Right kidney (tissue), 9 donors: Measurements from ENCODE around the gene WEE2.
"Not testable (repeated sequence)": the region's sequence is repeated elsewhere in the genome, so short reads cannot be mapped to it uniquely, and the experiment has no call there.

Experiments used
- DNase-seq: peaks from one replicate; pipeline ENCODE4 v3.0.0-alpha.2; 2016
- long read RNA-seq, 8 donors: transcript quantifications; one replicate each; lab custom pipeline, GENCODE V29; 2026

Gene WEE2
- long read RNA-seq, donor 1: 0 reads
- long read RNA-seq, donor 2: 0 reads
- long read RNA-seq, donor 3: 0 reads
- long read RNA-seq, donor 4: 0 reads
- long read RNA-seq, donor 5: 0 reads
- long read RNA-seq, donor 6: 0 reads
- long read RNA-seq, donor 7: 0 reads
- long read RNA-seq, donor 8: 0 reads

DNA sequence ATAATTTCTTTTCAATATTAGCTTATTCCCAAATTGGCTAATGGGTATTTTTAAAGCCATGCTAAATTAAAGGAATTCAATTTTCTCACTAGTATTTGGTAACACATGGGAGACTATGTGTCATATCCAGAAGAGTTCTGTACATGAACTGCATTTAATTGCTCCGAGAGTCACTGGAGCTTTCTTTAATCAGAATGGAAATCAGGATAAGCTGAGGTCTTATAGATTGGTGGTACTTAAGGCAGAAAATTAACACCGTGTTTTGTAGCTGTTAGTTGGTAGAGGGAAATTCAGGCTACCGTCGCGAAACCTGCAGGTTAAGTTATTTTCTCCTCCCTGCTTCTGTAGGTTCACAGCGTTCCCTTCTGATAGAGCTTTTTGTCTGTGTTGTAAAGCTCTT is at the start of gene WEE2:
Gene WEE2, plus strand, starts transcription at position 3 of the 400 bp plus-strand sequence. CDS start 406 bp downstream, outside the sequence.
- no peak for DNase-seq

DNA sequence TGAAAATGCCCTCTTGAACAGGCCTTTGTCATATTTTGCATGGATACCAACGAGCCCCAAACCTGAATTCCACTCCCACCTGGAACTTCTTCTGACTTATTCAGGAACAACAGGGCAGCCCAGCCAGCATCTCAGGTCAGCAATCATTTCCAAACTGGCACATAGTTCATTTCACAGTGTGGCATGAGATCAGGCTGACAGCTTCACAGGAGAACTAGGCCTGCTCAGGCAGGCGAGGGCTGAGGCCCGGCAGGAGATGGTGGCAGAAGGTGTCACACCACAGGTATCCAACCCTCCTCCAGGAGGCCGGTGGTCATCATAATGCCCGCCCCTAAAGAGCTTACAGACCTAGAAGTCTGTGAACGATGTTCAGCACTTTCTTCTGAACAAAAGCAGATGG is 48.7 kb upstream of the WEE2 start:
- no peak for DNase-seq

DNA sequence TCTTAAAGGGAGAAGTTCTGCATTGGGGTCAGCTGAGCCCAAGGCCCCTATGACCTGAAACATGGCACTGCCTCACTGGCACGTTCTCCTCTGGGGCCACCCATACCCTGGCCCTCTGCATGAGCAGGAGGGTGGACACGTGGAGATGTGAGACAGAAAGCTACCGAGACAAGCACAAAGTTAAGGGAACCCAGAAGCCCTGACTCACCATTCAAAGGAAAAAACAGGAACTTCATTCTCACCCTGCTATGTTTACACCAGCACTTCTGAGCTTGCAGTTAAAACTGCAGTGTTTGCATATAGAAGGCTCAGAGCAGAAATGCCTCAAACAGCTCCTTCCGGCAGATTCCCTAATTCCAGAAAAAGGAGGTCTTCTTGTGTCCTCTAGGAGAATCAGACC is 47.9 kb upstream of the WEE2 start:
- no peak for DNase-seq

GRCh38 chr7:141663081-141663849 is 44.9 kb upstream of the WEE2 start:
- no peak for DNase-seq

DNA sequence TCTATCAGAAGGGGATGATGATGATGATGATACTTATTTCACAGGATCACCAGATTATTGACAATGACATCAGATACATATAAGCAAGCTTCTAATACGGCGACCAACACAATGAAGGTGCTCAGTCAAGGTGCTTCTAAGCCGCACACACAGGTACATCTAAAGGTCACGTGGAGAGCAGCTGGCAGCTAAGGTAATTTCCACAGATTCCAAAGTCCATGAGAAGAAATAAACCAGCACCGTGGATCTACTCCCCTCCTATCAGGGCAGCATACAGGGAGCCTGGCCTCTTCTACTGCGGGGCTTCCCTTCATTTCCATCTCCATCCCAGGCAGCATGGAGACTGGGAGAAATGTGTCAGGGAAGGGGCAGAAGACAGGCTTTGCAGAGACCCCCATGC is 43.7 kb upstream of the WEE2 start:
- no peak for DNase-seq

- no peak for DNase-seq
Measured at GRCh38 chr7:141665208-141666035, 42.7 kb upstream of the WEE2 start.

GRCh38 chr7:141666071-141666470 is 42.1 kb upstream of the WEE2 start:
- DNase-seq: no peak

DNA sequence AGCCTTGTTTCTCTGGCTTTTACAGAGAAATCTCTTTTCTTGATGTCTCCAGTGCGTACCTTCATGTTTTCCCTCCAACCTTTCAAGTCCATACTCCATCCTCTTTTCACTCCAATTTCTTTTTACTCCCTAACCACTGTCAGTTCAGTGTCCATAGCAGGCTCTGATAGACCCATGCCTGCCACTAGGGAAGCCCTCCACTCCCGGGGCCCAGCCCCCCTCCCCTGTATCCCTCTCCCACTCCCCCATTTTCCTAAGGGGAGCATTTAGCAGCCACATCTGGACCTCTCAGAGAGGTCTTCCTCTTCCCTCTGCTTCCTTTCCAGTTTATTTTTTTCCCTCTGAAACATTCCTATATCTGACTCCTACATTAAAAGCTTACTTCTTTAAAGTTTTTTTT is 39.3 kb upstream of the WEE2 start:
- no peak for DNase-seq

- DNase-seq: no peak
Measured at GRCh38 chr7:141671705-141672496, 36.3 kb upstream of the WEE2 start.

DNA sequence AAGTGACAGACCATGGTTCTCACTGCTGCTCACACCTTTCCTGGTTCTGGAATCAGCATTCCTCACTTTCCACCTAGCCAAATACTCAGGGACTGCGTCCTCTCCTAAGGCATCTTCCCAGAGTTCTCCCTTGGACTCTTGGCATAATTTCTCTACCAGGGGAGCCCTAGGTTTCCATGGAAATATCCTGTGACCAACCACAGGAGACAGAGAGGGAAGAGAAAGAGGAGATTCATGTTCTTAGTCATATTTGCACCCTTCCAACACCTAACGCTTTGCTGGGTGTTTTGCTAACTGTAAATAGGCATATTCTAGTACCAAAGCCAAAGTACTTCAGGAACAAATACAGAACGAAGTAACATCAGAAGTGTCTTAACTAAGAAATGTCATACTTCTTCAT is 34.8 kb upstream of the WEE2 start:
- DNase-seq: no peak

GRCh38 chr7:141674171-141674671 is 33.9 kb upstream of the WEE2 start:
- DNase-seq: peak; percentile 42

- DNase-seq: peak; percentile 38
Measured at GRCh38 chr7:141674702-141675101, 33.5 kb upstream of the WEE2 start.

DNA sequence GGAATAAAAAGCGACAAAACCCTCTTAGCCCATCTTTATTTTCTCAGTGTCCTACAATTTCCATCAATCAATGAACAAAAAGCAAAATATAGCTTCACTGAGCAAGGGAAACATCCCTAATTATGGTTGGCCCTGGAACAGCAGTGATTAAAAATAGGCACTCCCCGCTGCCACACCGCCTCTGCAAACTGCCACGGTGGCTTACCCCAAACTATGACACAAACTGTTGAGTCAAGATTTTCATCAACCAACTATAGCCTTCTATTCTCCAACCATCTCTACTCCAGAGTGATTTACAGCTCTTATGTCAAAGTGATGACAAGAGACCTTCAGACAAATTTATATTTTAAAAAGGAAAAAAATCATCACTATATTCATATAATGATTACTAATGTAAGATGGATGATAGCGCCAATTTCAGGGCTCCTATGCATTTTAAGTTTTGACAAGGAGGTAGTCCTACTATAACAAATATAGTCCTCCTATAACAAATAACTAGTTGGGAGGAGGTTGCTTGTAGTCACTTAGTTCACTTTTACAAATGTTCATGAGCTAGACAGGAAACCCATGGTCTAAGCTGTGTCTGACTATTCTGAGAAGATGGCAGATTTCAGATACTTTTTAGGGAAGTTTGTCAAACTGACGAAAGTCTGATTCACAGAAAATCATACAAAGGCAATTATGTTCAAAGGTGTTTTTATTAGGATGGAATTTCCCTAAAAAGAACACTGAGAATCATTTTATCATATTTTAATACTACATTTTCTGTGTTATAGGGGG is 32.5 kb upstream of the WEE2 start:
- DNase-seq: no peak

GRCh38 chr7:141676618-141677017 is 31.5 kb upstream of the WEE2 start:
- no peak for DNase-seq

- DNase-seq: no peak
Measured at GRCh38 chr7:141679014-141679413, 29.1 kb upstream of the WEE2 start.

DNA sequence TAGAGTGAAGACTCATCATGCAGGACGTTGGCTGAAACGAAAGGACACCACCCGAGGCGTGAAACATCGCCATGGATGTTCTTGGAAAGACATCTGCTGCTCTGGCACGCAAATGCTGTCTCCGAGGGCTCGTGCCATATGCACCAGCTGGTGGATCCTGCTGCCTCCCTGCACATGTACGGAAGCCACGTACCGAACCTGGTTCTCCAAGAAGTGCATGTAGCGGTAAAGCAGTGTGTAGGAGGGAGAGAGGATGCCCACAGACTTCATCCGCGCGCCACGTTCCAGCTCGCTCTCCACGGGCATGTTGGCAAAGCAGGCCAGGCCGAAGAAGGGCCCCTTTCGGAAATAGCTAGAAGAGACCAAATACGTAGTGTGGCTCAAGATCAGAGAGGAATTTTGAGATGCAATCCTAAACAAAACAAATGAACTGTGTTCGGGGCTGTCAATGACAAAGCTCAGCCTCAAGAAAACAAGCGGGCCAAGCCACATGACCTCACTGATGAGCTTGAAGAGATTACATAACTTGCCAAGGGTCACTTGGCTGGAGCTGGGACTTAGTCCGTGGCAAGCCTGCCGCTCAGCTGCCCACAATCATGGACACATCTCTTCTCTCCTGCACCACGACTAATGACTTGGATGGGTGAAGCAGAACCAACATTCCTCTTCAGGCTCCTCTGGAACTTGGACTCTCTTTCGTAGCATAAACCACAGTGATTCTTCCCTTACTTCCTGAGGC is 22.7 kb upstream of the WEE2 start:
- no peak for DNase-seq

GRCh38 chr7:141686074-141686473 is 22.1 kb upstream of the WEE2 start:
- no peak for DNase-seq

DNA sequence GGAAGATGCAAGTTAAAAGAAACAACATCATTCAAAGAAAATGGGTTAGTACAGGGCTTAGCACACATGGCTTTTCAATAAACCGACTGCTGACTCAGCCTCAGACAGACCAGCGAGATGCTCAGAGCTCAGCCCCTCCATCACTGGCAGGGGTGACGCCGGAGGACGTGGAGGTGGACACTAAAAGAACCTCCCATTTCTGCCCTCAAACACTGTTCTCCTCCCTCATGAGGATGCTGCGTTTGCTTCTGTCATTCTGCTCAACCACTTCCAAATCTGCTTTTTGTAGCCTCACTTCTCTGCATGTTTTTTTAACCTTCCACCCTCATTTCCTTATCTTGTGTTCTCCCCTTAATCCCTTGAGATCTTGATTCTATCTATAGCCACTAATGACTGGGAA is 21.5 kb upstream of the WEE2 start:
- no peak for DNase-seq

- no peak for DNase-seq
Measured at GRCh38 chr7:141688043-141688442, 20.1 kb upstream of the WEE2 start.

DNA sequence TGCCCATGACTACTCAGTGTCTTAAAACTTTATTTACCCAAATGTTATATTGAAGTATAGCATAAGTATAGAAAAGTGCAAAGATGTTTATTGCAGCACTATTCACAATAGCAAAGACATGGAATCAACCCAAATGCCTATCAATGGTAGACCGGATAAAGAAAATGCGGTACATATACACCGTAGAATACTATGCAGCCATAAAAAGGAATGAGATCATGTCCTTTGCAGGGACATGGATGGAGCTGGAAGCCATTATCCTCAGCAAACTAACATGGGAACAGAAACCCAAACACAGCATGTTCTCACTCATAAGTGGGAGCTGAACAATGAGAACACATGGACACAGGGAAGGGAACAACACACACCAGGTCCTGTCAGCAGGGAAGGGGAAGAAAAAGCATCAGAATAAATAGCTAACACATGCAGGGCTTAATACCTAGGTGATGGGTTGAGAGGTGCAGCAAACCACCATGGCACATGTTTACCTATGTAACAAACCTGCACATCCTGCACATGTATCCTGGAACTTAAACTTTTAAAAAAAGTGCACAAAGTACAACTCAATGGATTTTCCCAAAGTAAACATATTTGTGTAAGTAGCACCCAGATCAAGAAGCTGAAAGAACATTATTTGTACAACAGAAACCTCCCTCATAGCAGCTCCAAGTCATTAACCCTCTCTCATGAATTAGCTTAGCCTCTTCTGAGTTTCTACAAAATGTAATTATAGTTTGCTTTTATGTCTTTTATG is 18.9 kb upstream of the WEE2 start:
- DNase-seq: not testable (repeated sequence)
